Fibroblast of lung (primary cell): ENCODE measurements around the gene PTPRM. TPM values are rescaled to one million over a fixed set of nuclear protein-coding genes. Genes with fewer than 3 reads are reported as not detected.

Source experiments
- DNase-seq, 2 donors: peaks; one replicate each; pipeline versions ENCODE4 v3.0.0 to v3.0.0-alpha.2; 2010; ENCODE audit warnings: low read depth in 2 of 2
- H2AFZ ChIP-seq: 2 replicates; pipeline ENCODE4 v1.5.1; 2012; ENCODE audit warnings: low read length, control low read depth, inconsistent platforms
- H3K27ac ChIP-seq: 2 replicates; pipeline ENCODE4 v1.5.1; 2011; ENCODE audit warnings: low read length, control low read depth; ENCODE audit not compliant: insufficient read depth
- H3K27me3 ChIP-seq: 2 replicates; pipeline ENCODE4 v1.5.1; 2011; ENCODE audit warnings: mild to moderate bottlenecking, low read length; ENCODE audit not compliant: control insufficient read depth, insufficient read depth
- H3K36me3 ChIP-seq: 2 replicates; pipeline ENCODE4 v1.5.1; 2011; ENCODE audit warnings: low read length; ENCODE audit not compliant: control insufficient read depth, insufficient read depth
- H3K4me1 ChIP-seq: 2 replicates; pipeline ENCODE4 v1.5.1; 2011; ENCODE audit warnings: low read length; ENCODE audit not compliant: control insufficient read depth, insufficient read depth; ENCODE audit errors: extremely low read depth
- H3K4me2 ChIP-seq: 2 replicates; pipeline ENCODE4 v1.5.1; 2011; ENCODE audit warnings: low read length, control low read depth; ENCODE audit not compliant: insufficient read depth; ENCODE audit errors: extremely low read depth
- H3K4me3 ChIP-seq, 4 experiments: fragments of 200-600 bp in 1 of 4; sonication (generic) in 1 of 4; replicated peaks in 1 of 4; 2 replicates each; pipeline ENCODE4 v1.5.1; 2011 to 2016; ENCODE audit warnings: low read length in 4 of 4, low read depth in 3 of 4, mild to moderate bottlenecking in 3 of 4, control low read depth in 2 of 4, inconsistent platforms in 1 of 4, mixed read lengths in 1 of 4; ENCODE audit not compliant: insufficient read depth in 1 of 4; ENCODE audit errors: control extremely low read depth in 1 of 4
- H3K79me2 ChIP-seq: 2 replicates; pipeline ENCODE4 v1.5.1; 2012; ENCODE audit warnings: mild to moderate bottlenecking, low read length, inconsistent platforms; ENCODE audit not compliant: control insufficient read depth, insufficient read depth
- H3K9ac ChIP-seq: 2 replicates; pipeline ENCODE4 v1.5.1; 2011; ENCODE audit warnings: mild to moderate bottlenecking, low read length, control low read depth; ENCODE audit not compliant: insufficient read depth
- H3K9me3 ChIP-seq: 2 replicates; pipeline ENCODE4 v1.5.1; 2012; ENCODE audit warnings: low read depth, low read length; ENCODE audit not compliant: control insufficient read depth, insufficient read depth
- H4K20me1 ChIP-seq: 2 replicates; pipeline ENCODE4 v1.5.1; 2011; ENCODE audit warnings: low read length; ENCODE audit not compliant: control insufficient read depth, insufficient read depth; ENCODE audit errors: extremely low read depth
- EZH2 ChIP-seq: IDR thresholded peaks from 2 replicates; pipeline ENCODE4 v1.5.1; 2012; ENCODE audit warnings: low read length, control low read depth, mild to moderate bottlenecking; ENCODE audit errors: missing control alignments
- polyA plus RNA-seq, 2 donors: library from polyadenylated mRNA; depleted of rRNA in 1 of 2; stranded (reverse) in 1 of 2; unstranded in 1 of 2; fragments of >200 nt; gene quantifications; 2 replicates each; pipeline ENCODE4 v1.2.1, GENCODE V29; 2011 to 2012; ENCODE audit warnings: missing spikeins in 1 of 2
- total RNA-seq: library from RNA; depleted of rRNA; stranded (reverse); fragments of >200 nt; gene quantifications from 2 replicates; pipeline ENCODE4 v1.2.1, GENCODE V29; 2014
- TF ChIP-seq, protein P1 (sequence below), 2 donors: IDR thresholded peaks in 1 of 2; conservative IDR thresholded peaks in 1 of 2; 1 replicate in 1 of 2; 2 replicates in 1 of 2; pipeline ENCODE4 v1.5.1; 2011 to 2012; ENCODE audit warnings: low read length in 2 of 2, control low read depth in 1 of 2, inconsistent platforms in 1 of 2, low read depth in 1 of 2, mild to moderate bottlenecking in 1 of 2

PTPRM gene
- total and polyA plus RNA-seq, 2 donors (not counting 1 experiment from before 2014, with no cell fraction given): 86.6 to 87.0 TPM

DNA sequence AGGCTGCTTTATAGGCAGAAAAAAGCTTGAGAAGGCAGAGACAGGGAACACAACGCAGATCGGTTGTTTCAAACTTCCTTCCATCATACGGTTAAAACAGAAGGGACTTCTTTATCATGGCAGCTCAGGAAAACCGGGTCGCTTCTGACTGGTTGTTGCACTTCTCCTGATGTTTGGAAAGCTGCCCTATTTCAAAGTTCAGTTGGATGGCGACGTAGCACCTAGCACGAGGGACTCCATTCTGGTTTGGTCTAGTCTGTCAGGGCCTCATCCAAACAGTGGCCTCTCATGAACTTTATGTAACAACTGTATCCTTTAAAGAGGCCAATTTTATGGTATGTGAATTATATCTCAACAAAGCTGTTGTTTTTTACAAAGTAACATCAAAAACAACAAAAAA, 832.0 kb downstream of the PTPRM start:
- Histone ChIP-seq H3K79me2 (no peaks in the 10 kb centered on the region), H3K36me3 (no peaks in the 10 kb centered on the region), H3K9me3 (no peaks in the 10 kb centered on the region), H3K4me3 (no peak overlapping the region), H3K27ac (no peak overlapping the region), H3K4me1 (no peaks in the 10 kb centered on the region), H4K20me1 (no peaks in the 10 kb centered on the region), H3K9ac (no peak overlapping the region), H2AFZ (no peak overlapping the region), H3K4me2 (no peak overlapping the region), H3K27me3 (no peaks in the 10 kb centered on the region)
- no peak for TF ChIP-seq EZH2
- TF ChIP-seq, protein P1, sequence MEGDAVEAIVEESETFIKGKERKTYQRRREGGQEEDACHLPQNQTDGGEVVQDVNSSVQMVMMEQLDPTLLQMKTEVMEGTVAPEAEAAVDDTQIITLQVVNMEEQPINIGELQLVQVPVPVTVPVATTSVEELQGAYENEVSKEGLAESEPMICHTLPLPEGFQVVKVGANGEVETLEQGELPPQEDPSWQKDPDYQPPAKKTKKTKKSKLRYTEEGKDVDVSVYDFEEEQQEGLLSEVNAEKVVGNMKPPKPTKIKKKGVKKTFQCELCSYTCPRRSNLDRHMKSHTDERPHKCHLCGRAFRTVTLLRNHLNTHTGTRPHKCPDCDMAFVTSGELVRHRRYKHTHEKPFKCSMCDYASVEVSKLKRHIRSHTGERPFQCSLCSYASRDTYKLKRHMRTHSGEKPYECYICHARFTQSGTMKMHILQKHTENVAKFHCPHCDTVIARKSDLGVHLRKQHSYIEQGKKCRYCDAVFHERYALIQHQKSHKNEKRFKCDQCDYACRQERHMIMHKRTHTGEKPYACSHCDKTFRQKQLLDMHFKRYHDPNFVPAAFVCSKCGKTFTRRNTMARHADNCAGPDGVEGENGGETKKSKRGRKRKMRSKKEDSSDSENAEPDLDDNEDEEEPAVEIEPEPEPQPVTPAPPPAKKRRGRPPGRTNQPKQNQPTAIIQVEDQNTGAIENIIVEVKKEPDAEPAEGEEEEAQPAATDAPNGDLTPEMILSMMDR (conservative IDR thresholded peaks at IDR 0.05 in 1 of 2, IDR thresholded peaks at IDR 0.05 in 1 of 2; ENCODE audit: low read depth in 1 of 2, low read length in 2 of 2): no peak
- DNase-seq: no peak

DNA sequence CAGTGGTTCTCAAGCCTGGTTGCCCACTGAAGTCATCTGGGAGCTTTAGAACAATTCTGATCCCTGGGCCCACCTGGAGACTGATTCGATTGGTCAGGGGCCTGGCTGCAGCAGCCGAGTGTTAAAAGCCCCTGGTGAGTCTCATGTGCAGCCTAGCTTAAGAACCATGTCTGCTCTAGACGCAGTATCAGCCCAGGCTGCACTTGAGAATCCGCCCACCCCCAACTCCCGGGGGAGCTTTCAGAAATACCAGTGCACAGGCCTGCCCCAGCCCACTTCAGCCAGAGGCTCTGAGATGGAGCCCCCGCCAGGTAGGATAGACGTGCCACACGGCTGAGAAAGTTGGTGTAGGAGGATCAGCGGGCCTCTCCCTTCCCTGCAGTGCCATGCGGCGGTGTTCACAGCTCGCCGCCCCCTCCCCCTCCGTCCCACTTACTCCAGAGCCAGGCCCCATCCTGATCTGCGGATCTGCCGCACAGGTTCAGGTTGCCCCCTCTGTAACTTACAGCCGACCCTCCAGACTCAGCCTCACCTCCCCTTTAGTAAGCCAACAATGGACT, 833.2 kb downstream of the PTPRM start:
- Histone ChIP-seq H3K4me1 (no peaks in the 10 kb centered on the region), H3K9ac (no peak overlapping the region), H3K79me2 (no peaks in the 10 kb centered on the region), H3K9me3 (no peaks in the 10 kb centered on the region), H3K4me3 (no peak overlapping the region), H3K27me3 (no peaks in the 10 kb centered on the region), H3K36me3 (no peaks in the 10 kb centered on the region), H3K4me2 (no peak overlapping the region), H4K20me1 (no peaks in the 10 kb centered on the region), H2AFZ (no peak overlapping the region), H3K27ac (no peak overlapping the region)
- TF ChIP-seq, protein P1 (conservative IDR thresholded peaks at IDR 0.05 in 1 of 2, IDR thresholded peaks at IDR 0.05 in 1 of 2; ENCODE audit: low read depth in 1 of 2, low read length in 2 of 2): no peak
- no peak for TF ChIP-seq EZH2
- no peak for DNase-seq

DNA sequence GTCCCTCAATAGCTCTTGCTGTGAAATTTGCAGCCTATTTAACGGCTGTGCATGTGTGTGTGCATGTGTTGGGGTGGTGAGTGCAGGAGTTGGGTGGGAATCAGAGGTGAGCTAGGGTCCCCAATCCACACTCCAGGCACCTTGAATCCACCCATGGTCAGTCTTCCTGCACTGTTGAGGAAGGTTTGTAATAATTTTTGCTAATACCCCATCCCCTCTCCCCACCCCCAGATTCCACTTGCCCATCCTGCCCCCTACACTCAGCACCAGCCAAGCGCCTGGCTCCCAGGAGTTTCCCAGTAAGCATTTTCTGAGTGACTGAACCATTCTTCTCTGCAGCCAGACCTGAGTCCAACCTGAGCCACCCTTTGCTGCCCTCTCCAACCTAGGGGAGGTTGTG, 833.7 kb downstream of the PTPRM start:
- Histone ChIP-seq H3K79me2 (no peaks in the 10 kb centered on the region), H3K36me3 (no peaks in the 10 kb centered on the region), H3K27ac (no peak overlapping the region), H3K4me3 (no peak overlapping the region), H3K9ac (no peak overlapping the region), H2AFZ (no peak overlapping the region), H3K27me3 (no peaks in the 10 kb centered on the region), H3K4me1 (no peaks in the 10 kb centered on the region), H3K9me3 (no peaks in the 10 kb centered on the region), H3K4me2 (no peak overlapping the region), H4K20me1 (no peaks in the 10 kb centered on the region)
- DNase-seq: no peak
- TF ChIP-seq, protein P1 (conservative IDR thresholded peaks at IDR 0.05 in 1 of 2, IDR thresholded peaks at IDR 0.05 in 1 of 2; ENCODE audit: low read depth in 1 of 2, low read length in 2 of 2): no peak
- TF ChIP-seq EZH2: no peak
